B cell (primary cell): ENCODE measurements around the gene TMSB4X. TPM values are rescaled to one million over a fixed set of nuclear protein-coding genes. Genes with fewer than 3 reads are reported as not detected.
A peak's percentile ranks its signal among the peaks of the same experiment; 100 is the strongest.

ENCODE experiments used
- ATAC-seq: fragments of 200-7000 bp; cut with Tn5 transposase; one replicate; pipeline ENCODE4 v1.10.0; 2021; ENCODE audit warnings: low read depth, mild to moderate bottlenecking, moderate number of reproducible peaks, moderate library complexity
- CTCF ChIA-PET: fragments of 350-600 bp; sonication (Branson Sonifier 250); formaldehyde crosslinking; loops from one replicate; lab custom pipeline; 2021; ENCODE audit warnings: antibody characterized with exemption, inconsistent platforms; lab: Charles Lee
- POLR2A ChIA-PET: fragments of 350-600 bp; sonication (Branson Sonifier 250); formaldehyde crosslinking; loops from one replicate; lab custom pipeline; 2021; ENCODE audit warnings: antibody characterized with exemption; lab: Charles Lee
- DNase-seq: peaks from one replicate; pipeline ENCODE4 v3.0.0; 2013
- H2AFZ ChIP-seq: 2 replicates; pipeline ENCODE4 v1.6.1; 2012; ENCODE audit warnings: mild to moderate bottlenecking, low read depth, low read length; ENCODE audit not compliant: insufficient read depth, poor library complexity, severe bottlenecking
- H3K27ac ChIP-seq, 2 donors: 1 replicate in 1 of 2; 2 replicates in 1 of 2; pipeline ENCODE4 v1.5.1; 2012 to 2013; ENCODE audit warnings: low read length in 2 of 2, mild to moderate bottlenecking in 2 of 2, moderate library complexity in 1 of 2
- H3K27me3 ChIP-seq, 4 experiments: fragments of 200-600 bp in 1 of 4; sonication (generic) in 1 of 4; replicated peaks in 1 of 4; 1 replicate in 2 of 4; 2 replicates in 2 of 4; pipeline versions ENCODE4 v1.6.1 to v1.7.0; 2013 to 2016; ENCODE audit warnings: low read length in 3 of 4, mild to moderate bottlenecking in 2 of 4, mixed read lengths in 1 of 4, moderate library complexity in 1 of 4; ENCODE audit not compliant: insufficient read depth in 4 of 4, control insufficient read depth in 3 of 4; ENCODE audit errors: control extremely low read depth in 1 of 4
- H3K36me3 ChIP-seq, 2 experiments: replicated peaks in 1 of 2; 1 replicate in 1 of 2; 2 replicates in 1 of 2; pipeline versions ENCODE4 v1.6.1 to v1.7.1; 2013; ENCODE audit warnings: low read length in 1 of 2; ENCODE audit not compliant: insufficient read depth in 2 of 2, control insufficient read depth in 1 of 2; ENCODE audit errors: control extremely low read depth in 1 of 2, extremely low read depth in 1 of 2
- H3K4me1 ChIP-seq, 2 donors: fragments of 200-600 bp in 1 of 2; sonication (generic) in 1 of 2; 1 replicate in 1 of 2; 2 replicates in 1 of 2; pipeline versions ENCODE4 v1.5.1 to v1.6.1; 2013 to 2017; ENCODE audit warnings: low read length in 2 of 2; ENCODE audit not compliant: control insufficient read depth in 2 of 2, insufficient read depth in 2 of 2
- H3K4me2 ChIP-seq: replicated peaks from 2 replicates; pipeline ENCODE3; 2012; ENCODE audit warnings: mild to moderate bottlenecking, low read depth, low read length; ENCODE audit not compliant: poor library complexity, severe bottlenecking
- H3K4me3 ChIP-seq, 5 experiments: fragments of 200-600 bp in 1 of 5; sonication (generic) in 1 of 5; 1 replicate in 3 of 5; 2 replicates in 2 of 5; pipeline versions ENCODE4 v1.5.1 to v1.7.0; 2011 to 2016; ENCODE audit warnings: low read length in 4 of 5, mild to moderate bottlenecking in 4 of 5, low read depth in 2 of 5, control low read depth in 1 of 5, moderate library complexity in 1 of 5; ENCODE audit not compliant: insufficient read depth in 1 of 5; ENCODE audit errors: control extremely low read depth in 1 of 5, extremely low read depth in 1 of 5
- H3K79me2 ChIP-seq: fragments of 200-600 bp; sonication (generic); one replicate; pipeline ENCODE4 v1.6.0; 2016; ENCODE audit warnings: low read length; ENCODE audit not compliant: control insufficient read depth, insufficient read depth
- H3K9ac ChIP-seq: fragments of 200-600 bp; sonication (generic); 2 replicates; pipeline ENCODE4 v1.6.1; 2017; ENCODE audit warnings: mild to moderate bottlenecking, low read length, moderate library complexity
- H3K9me3 ChIP-seq, 3 donors: one replicate each; pipeline versions ENCODE4 v1.6.1 to v1.7.1; 2013; ENCODE audit warnings: low read length in 2 of 3; ENCODE audit not compliant: control insufficient read depth in 2 of 3, insufficient read depth in 1 of 3; ENCODE audit errors: control extremely low read depth in 1 of 3
- H4K20me1 ChIP-seq: 2 replicates; pipeline ENCODE4 v1.6.0; 2012; ENCODE audit warnings: mild to moderate bottlenecking, low read length; ENCODE audit not compliant: insufficient read depth, control insufficient read depth, poor library complexity, severe bottlenecking
- H3K27ac Mint-ChIP-seq: one replicate; pipeline ENCODE4 v1.8.0; 2021; ENCODE audit warnings: mixed read lengths
- H3K27me3 Mint-ChIP-seq: one replicate; pipeline ENCODE4 v1.8.0; 2021; ENCODE audit warnings: mixed read lengths
- H3K4me1 Mint-ChIP-seq: one replicate; pipeline ENCODE4 v1.8.0; 2021; ENCODE audit warnings: mixed read lengths
- H3K4me3 Mint-ChIP-seq: one replicate; pipeline ENCODE4 v1.8.0; 2021; ENCODE audit warnings: mixed read lengths
- H3K9me3 Mint-ChIP-seq: one replicate; pipeline ENCODE4 v1.8.0; 2022; ENCODE audit warnings: mixed read lengths; ENCODE audit not compliant: insufficient read depth
- CTCF ChIP-seq: fragments of 200-600 bp; IDR thresholded peaks from one replicate; pipeline ENCODE4 v1.8.0; 2022; ENCODE audit warnings: antibody characterized with exemption, mild to moderate bottlenecking
- EZH2 ChIP-seq: IDR thresholded peaks from 2 replicates; pipeline ENCODE4 v1.6.1; 2012; ENCODE audit warnings: borderline replicate concordance, low read depth, mild to moderate bottlenecking, moderate library complexity, low read length; ENCODE audit not compliant: insufficient read depth, poor library complexity, severe bottlenecking
- WGBS: methylation state at CpG from one replicate; pipeline ENCODE4 v1.1.5; 2013; ENCODE audit warnings: missing lambda C conversion rate; ENCODE audit not compliant: insufficient coverage; 5-methylcytosine and 5-hydroxymethylcytosine counted together
- intact Hi-C: fragments of 100-400 bp; cut with micrococcal nuclease; formaldehyde crosslinking; loops from one replicate; pipeline ENCODE4 v1.10.0; 2022
- polyA plus RNA-seq: library from polyadenylated mRNA; depleted of rRNA; stranded (reverse); fragments of >200 nt; gene quantifications from 2 replicates; pipeline ENCODE4 v1.2.3, GENCODE V29; 2012
- total RNA-seq, 2 donors: library from RNA; stranded (reverse); fragments of 120-200 nt in 1 of 2; gene quantifications; 1 replicate in 1 of 2; 2 replicates in 1 of 2; pipeline versions ENCODE4 v1.2.3 to v1.2.4, GENCODE V29; 2013 to 2022

TMSB4X gene
- total and polyA plus RNA-seq, 2 donors (not counting 1 experiment from before 2014, with no cell fraction given), result 2,550 to 4,850 TPM

- peak overlapping the region; percentile 33 to 52 (median 38) for H3K4me3 ChIP-seq
- intact Hi-C loops, result loop anchor here (1.0 kb wide), 1 partner anchor 16 kb away; no protein-coding TSS in a partner anchor
Measured at GRCh38 chrX:12956704-12957534, 18.0 kb upstream of the TMSB4X start.

More at GRCh38 chrX:12956704-12957534, 18.0 kb upstream of the TMSB4X start:
- POLR2A ChIA-PET, result interaction anchor here (0.8 to 6.7 kb wide), 4 partner anchors 16 to 125 kb away, joined by 3 to 136 read pairs (median 5); partner anchors contain the start of gene TMSB4X
- Histone ChIP-seq H2AFZ (no peak overlapping the region), H3K36me3 (no peaks in the 10 kb centered on the region), H3K9me3 (no peaks in the 10 kb centered on the region), H4K20me1 (no peaks in the 10 kb centered on the region), H3K4me1 (peaks cover 85 to 91% of the 10 kb centered on the region in 2 donors), H3K9ac (peak overlapping the region; percentile 52), H3K79me2 (peaks cover 44% of the 10 kb centered on the region), H3K4me2 (peak overlapping the region; percentile 79), H3K27ac (peak overlapping the region; percentile 95), H3K27me3 (no peaks in the 10 kb centered on the region)
- Mint-ChIP-seq H3K27me3 (no peaks in the 10 kb centered on the region), H3K4me1 (peaks cover 70% of the 10 kb centered on the region), H3K9me3 (no peaks in the 10 kb centered on the region), H3K4me3 (peak overlapping the region; percentile 90), H3K27ac (peak overlapping the region; percentile 98)
- no CpG with 5 or more reads among the region's 8 CpGs for WGBS
- DNase-seq (peak; percentile 84), ATAC-seq (peak; percentile 73)
- CTCF ChIA-PET, result interaction anchor here (0.6 to 4.8 kb wide), 10 partner anchors 10 to 531 kb away, joined by 3 to 35 read pairs (median 8); partner anchors contain the start of gene TMSB4X
- TF ChIP-seq CTCF (no peak), EZH2 (no peak)
